Measurements from ENCODE around the gene AFF2. TPM values are rescaled to one million over a fixed set of nuclear protein-coding genes. Genes with fewer than 3 reads are reported as not detected.

The AFF2 gene
- polyA plus RNA-seq, 1 experiment = 0.04 TPM

DNA sequence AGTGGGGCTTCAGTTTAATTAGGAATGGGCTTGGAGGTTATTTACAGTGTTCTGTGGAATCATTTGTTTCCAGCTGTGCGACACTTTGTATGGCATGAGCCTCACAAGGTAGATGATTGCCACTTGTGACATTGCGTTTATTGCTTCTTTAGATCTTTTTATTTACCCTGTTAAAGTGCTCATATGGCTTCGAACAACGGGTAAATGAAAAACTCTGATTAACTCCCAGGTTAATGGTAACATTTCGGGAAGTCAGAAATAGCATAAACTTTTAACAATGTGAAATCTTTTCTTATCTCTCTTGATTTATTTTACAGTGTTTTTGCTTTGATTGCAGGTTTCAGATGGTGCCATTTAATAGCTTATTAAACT is 510.4 kb downstream of the AFF2 start:
- DNase-seq (ENCODE audit: low read depth, low spot score) = no peak
- Histone ChIP-seq H3K9me3 (ENCODE audit: control insufficient read depth, insufficient read depth, low read length) (no peaks in the 10 kb centered on the region), H3K27me3 (ENCODE audit: control insufficient read depth, insufficient read depth, low read length) (no peaks in the 10 kb centered on the region), H3K4me3 (ENCODE audit: low read depth, low read length) (no peak overlapping the region), H3K27ac (ENCODE audit: low read depth, low read length) (no peak overlapping the region)
- TF ChIP-seq, protein P1, sequence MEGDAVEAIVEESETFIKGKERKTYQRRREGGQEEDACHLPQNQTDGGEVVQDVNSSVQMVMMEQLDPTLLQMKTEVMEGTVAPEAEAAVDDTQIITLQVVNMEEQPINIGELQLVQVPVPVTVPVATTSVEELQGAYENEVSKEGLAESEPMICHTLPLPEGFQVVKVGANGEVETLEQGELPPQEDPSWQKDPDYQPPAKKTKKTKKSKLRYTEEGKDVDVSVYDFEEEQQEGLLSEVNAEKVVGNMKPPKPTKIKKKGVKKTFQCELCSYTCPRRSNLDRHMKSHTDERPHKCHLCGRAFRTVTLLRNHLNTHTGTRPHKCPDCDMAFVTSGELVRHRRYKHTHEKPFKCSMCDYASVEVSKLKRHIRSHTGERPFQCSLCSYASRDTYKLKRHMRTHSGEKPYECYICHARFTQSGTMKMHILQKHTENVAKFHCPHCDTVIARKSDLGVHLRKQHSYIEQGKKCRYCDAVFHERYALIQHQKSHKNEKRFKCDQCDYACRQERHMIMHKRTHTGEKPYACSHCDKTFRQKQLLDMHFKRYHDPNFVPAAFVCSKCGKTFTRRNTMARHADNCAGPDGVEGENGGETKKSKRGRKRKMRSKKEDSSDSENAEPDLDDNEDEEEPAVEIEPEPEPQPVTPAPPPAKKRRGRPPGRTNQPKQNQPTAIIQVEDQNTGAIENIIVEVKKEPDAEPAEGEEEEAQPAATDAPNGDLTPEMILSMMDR (IDR thresholded peaks at IDR 0.05; ENCODE audit: low read depth, low read length) = no peak
- ChIA-PET POLR2A (no interaction called here), CTCF (no interaction called here)

DNA sequence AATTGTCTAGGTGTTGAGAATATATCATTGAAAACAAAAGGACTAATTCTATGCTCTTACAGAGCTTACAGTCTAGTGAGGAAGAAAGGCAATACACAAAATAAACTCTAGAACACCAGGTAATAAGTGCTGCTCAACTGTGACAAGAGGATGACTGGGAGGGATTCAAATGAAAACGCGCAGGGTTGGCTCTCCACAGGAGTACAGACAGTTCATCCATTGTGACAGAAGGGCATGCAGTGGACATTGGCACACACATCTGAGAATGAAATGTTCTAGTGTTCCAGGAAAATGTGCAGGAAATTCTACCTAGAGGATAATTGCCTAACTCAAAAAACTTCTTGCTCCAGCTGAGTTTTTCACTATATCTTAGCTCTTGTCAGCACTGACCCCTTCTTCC is 512.7 kb downstream of the AFF2 start:
- ChIA-PET CTCF (no interaction called here), POLR2A (no interaction called here)
- H3K9me3 ChIP-seq (ENCODE audit: control insufficient read depth, insufficient read depth, low read length) = no peaks in the 10 kb centered on the region
- no peak overlapping the region for H3K27ac ChIP-seq (ENCODE audit: low read depth, low read length)
- DNase-seq (ENCODE audit: low read depth, low spot score) = no peak
- no peak overlapping the region for H3K4me3 ChIP-seq (ENCODE audit: low read depth, low read length)
- TF ChIP-seq, protein P1 (IDR thresholded peaks at IDR 0.05; ENCODE audit: low read depth, low read length) = no peak
- no peaks in the 10 kb centered on the region for H3K27me3 ChIP-seq (ENCODE audit: control insufficient read depth, insufficient read depth, low read length)

DNA sequence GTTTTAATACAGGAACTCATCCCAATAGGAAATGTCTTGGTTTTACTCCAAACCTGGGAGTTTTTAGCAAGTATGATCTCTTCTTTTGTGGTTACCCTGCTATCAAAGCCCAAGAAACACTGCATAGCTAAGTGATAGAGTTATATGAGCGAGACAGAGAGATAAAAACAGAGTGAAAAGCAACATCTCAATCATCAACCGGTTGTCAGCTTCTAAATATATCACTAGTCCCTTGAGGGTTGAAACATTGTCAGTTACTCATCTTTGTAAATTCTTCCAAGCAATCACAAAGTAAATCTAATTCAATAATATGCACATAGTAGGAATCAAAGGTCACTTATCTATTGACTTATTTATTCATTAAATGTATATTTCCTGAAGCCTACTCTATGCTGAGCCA is 520.7 kb downstream of the AFF2 start:
- TF ChIP-seq, protein P1 (IDR thresholded peaks at IDR 0.05; ENCODE audit: low read depth, low read length) = no peak
- H3K27me3 ChIP-seq (ENCODE audit: control insufficient read depth, insufficient read depth, low read length) = no peaks in the 10 kb centered on the region
- H3K4me3 ChIP-seq (ENCODE audit: low read depth, low read length) = no peak overlapping the region
- H3K27ac ChIP-seq (ENCODE audit: low read depth, low read length) = no peak overlapping the region
- CTCF ChIA-PET = no interaction called here
- POLR2A ChIA-PET = no interaction called here
- DNase-seq (ENCODE audit: low read depth, low spot score) = no peak
- H3K9me3 ChIP-seq (ENCODE audit: control insufficient read depth, insufficient read depth, low read length) = no peaks in the 10 kb centered on the region

DNA sequence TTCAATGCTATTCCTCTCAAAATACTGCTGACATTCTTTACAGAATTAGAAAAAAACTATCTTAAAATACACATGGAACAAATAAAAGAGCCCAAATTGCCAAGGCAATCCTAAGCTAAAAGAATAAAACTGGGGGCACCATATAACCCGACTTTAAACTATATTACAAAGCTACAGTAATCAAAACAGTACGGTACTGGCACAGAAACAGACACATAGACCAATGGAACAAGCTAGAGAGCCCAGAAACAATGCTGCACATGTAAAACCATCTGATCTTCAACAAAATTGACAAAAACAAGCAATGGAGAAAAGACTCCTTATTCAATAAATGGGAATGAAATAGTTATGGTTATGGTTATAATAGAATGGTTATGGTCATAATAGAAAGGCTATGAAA is 522.1 kb downstream of the AFF2 start:
- TF ChIP-seq, protein P1 (IDR thresholded peaks at IDR 0.05; ENCODE audit: low read depth, low read length) = no peak
- ChIA-PET CTCF (no interaction called here), POLR2A (no interaction called here)
- Histone ChIP-seq H3K27ac (ENCODE audit: low read depth, low read length) (no peak overlapping the region), H3K4me3 (ENCODE audit: low read depth, low read length) (no peak overlapping the region), H3K9me3 (ENCODE audit: control insufficient read depth, insufficient read depth, low read length) (no peaks in the 10 kb centered on the region), H3K27me3 (ENCODE audit: control insufficient read depth, insufficient read depth, low read length) (no peaks in the 10 kb centered on the region)
- DNase-seq (ENCODE audit: low read depth, low spot score) = no peak

DNA sequence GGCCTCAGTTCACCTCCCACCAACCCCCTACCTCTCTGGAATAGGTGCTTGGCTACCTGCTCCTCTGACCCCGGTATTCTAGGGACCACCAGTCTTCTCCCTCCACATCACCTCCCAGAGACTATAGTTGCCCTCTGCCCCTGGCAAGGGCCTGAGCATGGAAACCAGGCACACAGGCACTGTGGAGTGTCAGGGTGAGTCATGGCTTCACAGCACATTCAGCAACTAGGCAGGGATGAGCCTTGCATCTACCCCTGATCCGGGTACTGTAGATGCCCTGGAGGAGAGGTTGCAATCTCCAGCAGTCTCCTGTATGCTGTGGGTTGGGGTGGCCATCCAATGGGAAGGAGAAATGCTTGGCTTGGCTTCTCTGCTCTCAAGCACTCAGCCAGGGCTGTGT is 532.0 kb downstream of the AFF2 start:
- no peak overlapping the region for H3K4me3 ChIP-seq (ENCODE audit: low read depth, low read length)
- ChIA-PET CTCF (no interaction called here), POLR2A (no interaction called here)
- H3K9me3 ChIP-seq (ENCODE audit: control insufficient read depth, insufficient read depth, low read length) = no peaks in the 10 kb centered on the region
- no peaks in the 10 kb centered on the region for H3K27me3 ChIP-seq (ENCODE audit: control insufficient read depth, insufficient read depth, low read length)
- TF ChIP-seq, protein P1 (IDR thresholded peaks at IDR 0.05; ENCODE audit: low read depth, low read length) = no peak
- H3K27ac ChIP-seq (ENCODE audit: low read depth, low read length) = no peak overlapping the region
- no peak for DNase-seq (ENCODE audit: low read depth, low spot score)
